Testis (tissue), 3 donors: Measurements from ENCODE around the gene FHL1. TPM values are rescaled to one million over a fixed set of nuclear protein-coding genes. Genes with fewer than 3 reads are reported as not detected.
A peak's percentile ranks its signal among the peaks of the same experiment; 100 is the strongest.

Experiments used
- DNase-seq: peaks from one replicate; pipeline ENCODE4 v3.0.0-alpha.2; 2019
- H3K27ac ChIP-seq, 2 donors: fragments of 200-600 bp; sonication (generic); one replicate each; pipeline ENCODE4 v1.5.1; 2019
- H3K27me3 ChIP-seq: fragments of 200-600 bp; sonication (generic); one replicate; pipeline ENCODE4 v1.5.1; 2019
- H3K36me3 ChIP-seq: fragments of 200-600 bp; sonication (generic); one replicate; pipeline ENCODE4 v1.5.1; 2017; ENCODE audit warnings: low read depth; ENCODE audit errors: missing control alignments
- H3K4me1 ChIP-seq: fragments of 200-600 bp; sonication (generic); one replicate; pipeline ENCODE4 v1.5.1; 2019
- H3K4me3 ChIP-seq, 2 donors: fragments of 200-600 bp; sonication (generic); one replicate each; pipeline ENCODE4 v1.5.1; 2017 to 2019
- H3K9me3 ChIP-seq: fragments of 200-600 bp; sonication (generic); one replicate; pipeline ENCODE4 v1.5.1; 2017
- POLR2A ChIP-seq: fragments of 450-650 bp; IDR thresholded peaks from one replicate; pipeline ENCODE4 v1.6.1; 2017; ENCODE audit warnings: antibody characterized with exemption, mild to moderate bottlenecking, moderate library complexity
- WGBS, 2 donors: methylation state at CpG; one replicate each; pipeline ENCODE4 v1.1.5; 2018; 5-methylcytosine and 5-hydroxymethylcytosine counted together
- intact Hi-C: fragments of 100-400 bp; cut with DNase I; formaldehyde crosslinking; loops from one replicate; pipeline ENCODE4 v1.15.1; 2023; ENCODE audit warnings: low total_unique reads
- polyA plus RNA-seq: library from polyadenylated mRNA; stranded (reverse); fragments of 350-450 nt; fragmentation: Illumina TruSeq; extraction: RNeasy Lipid Tissue Mini Kit (QIAGEN cat#74804); gene quantifications from one replicate; pipeline ENCODE4 v1.2.3, GENCODE V29; 2014; ENCODE audit warnings: low read depth, low replicate concordance; ENCODE audit not compliant: insufficient read depth
- total RNA-seq, 2 donors: library from RNA; depleted of rRNA; stranded (reverse); fragments of >200 nt; gene quantifications; one replicate each; pipeline ENCODE4 v1.2.3, GENCODE V29; 2016
- TF ChIP-seq, protein P1 (sequence below), 3 experiments: fragments of 450-650 bp in 2 of 3; fragments of 200-600 bp in 1 of 3; sonication (generic) in 1 of 3; IDR thresholded peaks; one replicate each; pipeline ENCODE4 v1.5.1; 2016 to 2019; ENCODE audit warnings: antibody characterized with exemption in 3 of 3, mild to moderate bottlenecking in 2 of 3, moderate library complexity in 1 of 3

Gene FHL1
- total and polyA plus RNA-seq, 3 donors from 2014 or later = 92.5 to 211 (median 98.6) TPM

DNA sequence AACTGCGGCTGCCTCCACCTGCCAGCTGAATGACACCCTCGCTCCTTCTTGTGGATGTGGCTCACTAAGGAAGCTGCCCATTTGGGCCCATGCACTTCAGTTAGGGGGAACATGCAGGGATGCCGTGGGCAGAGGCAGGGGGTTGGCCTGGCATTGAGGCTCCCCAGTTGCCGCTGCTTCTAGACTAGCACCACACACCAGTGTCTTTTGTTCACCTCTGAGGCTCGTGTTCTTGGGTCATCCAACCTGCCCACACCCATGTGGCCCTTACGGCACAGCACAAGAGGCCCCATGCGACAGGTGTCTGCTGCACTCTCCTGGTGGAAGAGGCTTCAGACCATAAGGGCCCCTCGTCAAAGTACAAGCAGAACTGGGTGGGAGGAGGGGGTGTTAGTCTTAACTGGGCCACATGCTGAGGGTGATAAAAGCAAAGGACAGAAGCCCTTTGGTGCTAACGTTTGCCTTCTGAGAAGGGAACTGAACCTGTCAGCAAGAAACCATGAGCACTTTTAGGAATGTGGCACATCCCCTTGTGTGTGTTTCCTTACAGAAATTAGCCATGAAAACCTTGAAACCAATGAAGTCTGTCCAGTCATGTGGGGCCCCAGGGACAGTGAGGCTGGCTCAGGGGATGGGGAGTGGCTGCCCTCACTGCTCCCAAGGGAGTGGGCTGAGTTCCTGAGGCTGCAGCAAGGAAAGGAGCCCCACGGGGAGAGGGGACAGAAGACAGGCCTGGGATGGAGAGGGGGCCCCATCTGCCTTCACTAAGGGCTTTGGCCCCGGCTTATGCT, 64.6 kb downstream of the FHL1 start:
- no peaks in the 10 kb centered on the region for H3K36me3 ChIP-seq
- H3K27me3 ChIP-seq = no peaks in the 10 kb centered on the region
- no peak overlapping the region for H3K4me3 ChIP-seq
- H3K9me3 ChIP-seq = no peaks in the 10 kb centered on the region
- H3K4me1 ChIP-seq = no peaks in the 10 kb centered on the region
- no peak for DNase-seq
- WGBS, 2 donors = 79 to 86% methylated on average over 7 to 8 of the region's 11 CpGs
- H3K27ac ChIP-seq = no peak overlapping the region
- TF ChIP-seq POLR2A = no peak
- TF ChIP-seq, protein P1, sequence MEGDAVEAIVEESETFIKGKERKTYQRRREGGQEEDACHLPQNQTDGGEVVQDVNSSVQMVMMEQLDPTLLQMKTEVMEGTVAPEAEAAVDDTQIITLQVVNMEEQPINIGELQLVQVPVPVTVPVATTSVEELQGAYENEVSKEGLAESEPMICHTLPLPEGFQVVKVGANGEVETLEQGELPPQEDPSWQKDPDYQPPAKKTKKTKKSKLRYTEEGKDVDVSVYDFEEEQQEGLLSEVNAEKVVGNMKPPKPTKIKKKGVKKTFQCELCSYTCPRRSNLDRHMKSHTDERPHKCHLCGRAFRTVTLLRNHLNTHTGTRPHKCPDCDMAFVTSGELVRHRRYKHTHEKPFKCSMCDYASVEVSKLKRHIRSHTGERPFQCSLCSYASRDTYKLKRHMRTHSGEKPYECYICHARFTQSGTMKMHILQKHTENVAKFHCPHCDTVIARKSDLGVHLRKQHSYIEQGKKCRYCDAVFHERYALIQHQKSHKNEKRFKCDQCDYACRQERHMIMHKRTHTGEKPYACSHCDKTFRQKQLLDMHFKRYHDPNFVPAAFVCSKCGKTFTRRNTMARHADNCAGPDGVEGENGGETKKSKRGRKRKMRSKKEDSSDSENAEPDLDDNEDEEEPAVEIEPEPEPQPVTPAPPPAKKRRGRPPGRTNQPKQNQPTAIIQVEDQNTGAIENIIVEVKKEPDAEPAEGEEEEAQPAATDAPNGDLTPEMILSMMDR (IDR thresholded peaks at IDR 0.05) = no peak
- intact Hi-C loops = no loop called here

DNA sequence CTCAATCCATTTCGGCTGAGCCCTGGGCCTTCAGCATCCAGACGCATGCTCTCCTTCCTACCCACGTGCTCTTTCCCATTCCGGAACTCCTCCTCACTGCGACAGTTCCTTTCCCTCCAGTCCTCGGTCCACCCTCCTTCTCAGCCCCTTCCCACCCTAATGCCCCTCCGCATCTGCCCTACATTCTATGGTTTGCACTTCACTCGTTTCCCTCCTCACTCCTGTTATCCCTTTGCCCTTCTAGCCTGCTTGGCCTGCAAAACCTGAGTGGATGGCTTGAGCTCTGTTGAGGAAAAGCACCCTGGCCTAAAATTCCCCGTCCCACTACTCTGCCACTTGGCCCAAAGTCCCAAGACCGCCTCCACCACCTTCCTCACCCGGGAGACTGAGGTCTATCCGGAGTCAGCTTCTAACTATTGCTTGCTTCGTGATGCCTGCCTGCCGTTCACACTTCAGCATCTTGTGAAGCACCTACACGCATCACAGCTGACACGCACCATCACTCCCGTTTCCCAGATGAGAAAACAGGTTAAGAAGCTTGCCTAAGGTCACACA, 65.3 kb downstream of the FHL1 start:
- TF ChIP-seq, protein P1 (IDR thresholded peaks at IDR 0.05) = no peak
- no peak for TF ChIP-seq POLR2A
- Histone ChIP-seq H3K4me1 (no peaks in the 10 kb centered on the region), H3K36me3 (no peaks in the 10 kb centered on the region), H3K9me3 (no peaks in the 10 kb centered on the region), H3K27ac (no peak overlapping the region), H3K4me3 (no peak overlapping the region), H3K27me3 (no peaks in the 10 kb centered on the region)
- intact Hi-C loops = no loop called here
- 81 to 91% methylated on average over 16 to 17 of the region's 17 CpGs for WGBS, 2 donors
- DNase-seq = no peak

DNA sequence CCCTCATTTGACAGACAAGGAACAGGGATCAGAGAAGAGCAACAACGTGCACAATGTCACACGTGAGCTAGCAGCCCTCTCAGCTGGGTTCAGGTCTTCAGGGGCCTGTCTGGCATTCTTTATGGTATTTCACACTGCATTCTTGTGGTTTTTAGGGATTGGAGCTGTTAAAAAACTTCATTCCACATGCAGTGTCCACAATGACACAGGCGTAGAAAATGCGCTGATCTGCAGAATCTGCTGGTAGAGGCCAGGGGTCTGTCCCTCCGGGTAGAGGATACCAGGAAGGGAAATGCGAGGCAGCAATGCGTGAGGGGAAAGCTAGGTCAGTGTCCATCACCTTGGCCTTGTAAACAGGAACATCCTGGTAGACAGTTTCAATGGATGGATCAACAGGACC, 67.2 kb downstream of the FHL1 start:
- WGBS, 2 donors = 42 to 57% methylated on average over 2 to 6 of the region's 7 CpGs
- H3K36me3 ChIP-seq = no peaks in the 10 kb centered on the region
- no peaks in the 10 kb centered on the region for H3K9me3 ChIP-seq
- no peaks in the 10 kb centered on the region for H3K27me3 ChIP-seq
- peak; percentile 19 for DNase-seq
- intact Hi-C loops = no loop called here
- no peak for TF ChIP-seq POLR2A
- TF ChIP-seq, protein P1 (IDR thresholded peaks at IDR 0.05) = no peak
- no peak overlapping the region for H3K4me3 ChIP-seq
- no peaks in the 10 kb centered on the region for H3K4me1 ChIP-seq
- no peak overlapping the region for H3K27ac ChIP-seq

DNA sequence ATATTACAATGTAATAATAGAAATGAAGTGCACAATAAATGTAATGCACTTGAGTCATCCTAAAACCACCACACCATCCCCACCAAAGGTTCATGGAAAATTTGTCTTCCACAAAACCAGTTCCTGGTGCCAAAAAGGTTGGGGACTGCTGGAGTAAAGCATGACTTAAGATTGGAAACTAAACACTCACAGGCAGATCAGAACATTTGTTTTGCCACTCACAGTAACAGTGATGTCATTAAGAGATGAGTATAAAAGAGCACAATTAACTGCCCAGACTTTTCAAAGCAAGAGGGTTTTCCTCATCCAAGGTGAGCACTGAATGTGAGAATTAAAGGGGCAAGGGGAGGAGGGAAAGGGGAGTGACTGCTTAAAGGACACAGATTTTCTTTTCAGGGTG, 68.2 kb downstream of the FHL1 start:
- Histone ChIP-seq H3K27ac (no peak overlapping the region), H3K4me1 (no peaks in the 10 kb centered on the region), H3K27me3 (no peaks in the 10 kb centered on the region), H3K36me3 (no peaks in the 10 kb centered on the region), H3K9me3 (no peaks in the 10 kb centered on the region), H3K4me3 (no peak overlapping the region)
- intact Hi-C loops = no loop called here
- no peak for DNase-seq
- no peak for TF ChIP-seq POLR2A
- TF ChIP-seq, protein P1 (IDR thresholded peaks at IDR 0.05) = no peak

DNA sequence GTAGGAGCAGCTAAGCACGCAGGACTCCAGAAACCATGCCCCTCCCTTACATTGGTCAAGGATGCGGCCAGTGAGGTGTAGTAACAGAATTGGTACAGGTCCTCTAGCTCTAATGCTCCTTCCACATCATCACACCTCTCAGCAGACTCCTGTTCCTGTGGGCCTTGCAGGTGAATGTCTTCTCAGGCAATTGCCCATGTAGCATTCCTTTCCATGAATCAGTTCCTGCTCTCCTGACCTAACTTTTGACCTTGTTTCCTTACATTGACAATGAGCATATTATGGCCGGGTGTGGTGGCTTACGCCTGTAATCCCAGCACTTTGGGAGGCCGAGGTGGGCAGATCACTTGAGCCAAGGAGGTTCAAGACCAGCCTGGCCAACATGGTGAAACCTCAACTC, 72.6 kb downstream of the FHL1 start:
- Histone ChIP-seq H3K36me3 (no peaks in the 10 kb centered on the region), H3K4me1 (no peaks in the 10 kb centered on the region), H3K27me3 (no peaks in the 10 kb centered on the region), H3K9me3 (no peaks in the 10 kb centered on the region), H3K27ac (no peak overlapping the region), H3K4me3 (no peak overlapping the region)
- intact Hi-C loops = no loop called here
- 84 to 94% methylated on average over 4 to 5 of the region's 5 CpGs for WGBS, 2 donors
- no peak for TF ChIP-seq POLR2A
- TF ChIP-seq, protein P1 (IDR thresholded peaks at IDR 0.05) = no peak
- no peak for DNase-seq
